A673 (cell line): ENCODE data around the gene SACS. TPM values are rescaled to one million over a fixed set of nuclear protein-coding genes. Genes with fewer than 3 reads are reported as not detected.

ENCODE experiments used
- BruUV-seq: library from RNA; stranded (reverse); fragments of 400-500 nt; replicated peaks from 2 replicates; lab custom pipeline; 2021; lab: Mats Ljungman, UMichigan
- CTCF ChIA-PET: fragments of 300-600 bp; sonication (Branson Sonifier 250); formaldehyde crosslinking; loops from one replicate; lab custom pipeline; 2022; ENCODE audit warnings: antibody characterized with exemption; lab: Charles Lee
- POLR2A ChIA-PET: fragments of 300-600 bp; sonication (Branson Sonifier 250); formaldehyde crosslinking; loops from one replicate; lab custom pipeline; 2022; ENCODE audit warnings: antibody characterized with exemption; ENCODE audit not compliant: low non-redundant PET; lab: Charles Lee
- DNase-seq: peaks from one replicate; pipeline ENCODE4 v3.0.0-alpha.2; 2015; ENCODE audit warnings: low spot score
- H3K27ac ChIP-seq: fragments of 200-600 bp; sonication (generic); 2 replicates; pipeline ENCODE4 v1.5.1; 2016; ENCODE audit warnings: mixed run types, low read depth, mild to moderate bottlenecking, mixed read lengths, antibody characterized with exemption, low read length; ENCODE audit not compliant: poor library complexity, severe bottlenecking
- H3K27me3 ChIP-seq: fragments of 200-600 bp; sonication (generic); replicated peaks from 2 replicates; pipeline ENCODE4 v1.6.1; 2017; ENCODE audit warnings: mixed run types, low read depth, mild to moderate bottlenecking, mixed read lengths, antibody characterized with exemption, low read length; ENCODE audit not compliant: insufficient read depth, poor library complexity
- H3K36me3 ChIP-seq: fragments of 200-600 bp; sonication (generic); 2 replicates; pipeline ENCODE4 v1.6.1; 2016; ENCODE audit warnings: mixed run types, mild to moderate bottlenecking, mixed read lengths, antibody characterized with exemption, low read length; ENCODE audit not compliant: insufficient read depth, poor library complexity, severe bottlenecking
- H3K4me1 ChIP-seq: fragments of 200-600 bp; sonication (generic); 2 replicates; pipeline ENCODE4 v1.6.1; 2017; ENCODE audit warnings: mixed run types, mild to moderate bottlenecking, mixed read lengths, antibody characterized with exemption, low read length; ENCODE audit not compliant: insufficient read depth, poor library complexity, severe bottlenecking
- H3K4me3 ChIP-seq: fragments of 200-600 bp; sonication (generic); 2 replicates; pipeline ENCODE4 v1.5.1; 2016; ENCODE audit warnings: low read depth, mixed run types, mild to moderate bottlenecking, mixed read lengths, low read length; ENCODE audit not compliant: poor library complexity, severe bottlenecking
- H3K9me3 ChIP-seq: fragments of 200-600 bp; sonication (generic); 2 replicates; pipeline ENCODE4 v1.6.1; 2016; ENCODE audit warnings: mixed run types, low read depth, mild to moderate bottlenecking, mixed read lengths, antibody characterized with exemption, low read length; ENCODE audit not compliant: poor library complexity, severe bottlenecking
- EZH2 ChIP-seq: fragments of 200-600 bp; sonication (generic); IDR thresholded peaks from 2 replicates; pipeline ENCODE4 v1.6.1; 2017; ENCODE audit warnings: borderline replicate concordance, low read depth, mild to moderate bottlenecking, mixed read lengths, antibody characterized with exemption, low read length; ENCODE audit not compliant: poor library complexity, severe bottlenecking
- intact Hi-C: fragments of 100-400 bp; cut with micrococcal nuclease; formaldehyde crosslinking; loops from one replicate; pipeline ENCODE4 v1.10.0; 2022; ENCODE audit not compliant: unreplicated experiment
- total RNA-seq: library from RNA; stranded (reverse); gene quantifications from 2 replicates; pipeline ENCODE4 v1.2.3, GENCODE V29; 2021
- TF ChIP-seq, protein P1 (sequence below): fragments of 300-800, 200-600 bp; sonication (generic); conservative IDR thresholded peaks from 2 replicates; pipeline ENCODE4 v1.5.1; 2017; ENCODE audit warnings: low read depth, mild to moderate bottlenecking, antibody characterized with exemption, low read length, moderate library complexity, mixed read lengths

The SACS gene
- total RNA-seq, 1 experiment from 2014 or later = 35.9 TPM

DNA sequence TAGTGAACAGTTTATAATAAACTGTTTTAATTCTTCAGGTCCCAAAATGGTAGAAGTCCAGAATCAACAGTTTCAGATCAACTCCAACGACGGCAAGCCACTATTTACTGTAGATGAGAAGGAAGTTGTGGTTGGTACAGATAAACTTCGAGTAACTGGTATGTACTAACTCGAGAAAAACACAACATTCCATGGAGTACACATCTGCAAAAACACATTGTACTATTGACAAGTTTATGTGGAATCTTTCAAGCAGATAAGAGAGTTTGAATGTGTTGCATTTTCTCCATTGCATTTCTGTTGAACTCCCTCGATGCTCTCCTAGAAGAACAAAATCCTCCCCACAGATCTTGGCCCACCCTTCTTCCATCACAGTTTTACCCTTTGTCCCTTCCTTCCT lies 154.2 kb downstream of the SACS start:
- no TSS peak for BruUV-seq
- no peaks in the 10 kb centered on the region for H3K9me3 ChIP-seq
- no peak overlapping the region for H3K4me3 ChIP-seq
- H3K36me3 ChIP-seq = no peaks in the 10 kb centered on the region
- H3K27ac ChIP-seq = no peak overlapping the region
- POLR2A ChIA-PET = no interaction called here
- TF ChIP-seq EZH2 = no peak
- TF ChIP-seq, protein P1, sequence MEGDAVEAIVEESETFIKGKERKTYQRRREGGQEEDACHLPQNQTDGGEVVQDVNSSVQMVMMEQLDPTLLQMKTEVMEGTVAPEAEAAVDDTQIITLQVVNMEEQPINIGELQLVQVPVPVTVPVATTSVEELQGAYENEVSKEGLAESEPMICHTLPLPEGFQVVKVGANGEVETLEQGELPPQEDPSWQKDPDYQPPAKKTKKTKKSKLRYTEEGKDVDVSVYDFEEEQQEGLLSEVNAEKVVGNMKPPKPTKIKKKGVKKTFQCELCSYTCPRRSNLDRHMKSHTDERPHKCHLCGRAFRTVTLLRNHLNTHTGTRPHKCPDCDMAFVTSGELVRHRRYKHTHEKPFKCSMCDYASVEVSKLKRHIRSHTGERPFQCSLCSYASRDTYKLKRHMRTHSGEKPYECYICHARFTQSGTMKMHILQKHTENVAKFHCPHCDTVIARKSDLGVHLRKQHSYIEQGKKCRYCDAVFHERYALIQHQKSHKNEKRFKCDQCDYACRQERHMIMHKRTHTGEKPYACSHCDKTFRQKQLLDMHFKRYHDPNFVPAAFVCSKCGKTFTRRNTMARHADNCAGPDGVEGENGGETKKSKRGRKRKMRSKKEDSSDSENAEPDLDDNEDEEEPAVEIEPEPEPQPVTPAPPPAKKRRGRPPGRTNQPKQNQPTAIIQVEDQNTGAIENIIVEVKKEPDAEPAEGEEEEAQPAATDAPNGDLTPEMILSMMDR = no peak
- no peak for DNase-seq
- intact Hi-C loops = no loop called here
- CTCF ChIA-PET = no interaction called here
- no peaks in the 10 kb centered on the region for H3K27me3 ChIP-seq
- no peaks in the 10 kb centered on the region for H3K4me1 ChIP-seq

Other genes starting within 250 kb of the SACS start
- 0.06 TPM in 1 of 2 replicates, not detected in the other for gene TNFRSF19, start 136.7 kb upstream of the SACS start, total RNA-seq